ENCODE measurements around the gene PJA2. TPM values are rescaled to one million over a fixed set of nuclear protein-coding genes. Genes with fewer than 3 reads are reported as not detected.

PJA2 gene
- total and polyA plus RNA-seq, 2 donors (not counting 1 experiment from before 2014, with no cell fraction given), result 21.3 to 90.4 TPM

- ATAC-seq (ENCODE audit: low read depth) (no peak), DNase-seq (no peak)
- Histone ChIP-seq H3K79me2 (ENCODE audit: control insufficient read depth, insufficient read depth, low read length) (peaks cover 6% of the 10 kb centered on the region), H3K4me2 (replicated peaks; ENCODE audit: low read depth, low read length, poor library complexity, severe bottlenecking) (no peak overlapping the region), H3K9ac (ENCODE audit: low read length) (no peak overlapping the region), H3K4me1 (ENCODE audit: control insufficient read depth in 2 of 2, insufficient read depth in 2 of 2, low read length in 2 of 2) (peaks cover 7 to 8% of the 10 kb centered on the region in 2 donors), H3K36me3 (replicated peaks in 1 of 2; ENCODE audit: control extremely low read depth in 1 of 2, control insufficient read depth in 1 of 2, extremely low read depth in 1 of 2, insufficient read depth in 2 of 2, low read length in 1 of 2) (no peaks in the 10 kb centered on the region), H3K27me3 (replicated peaks in 1 of 4; ENCODE audit: control extremely low read depth in 1 of 4, control insufficient read depth in 3 of 4, insufficient read depth in 4 of 4, low read length in 3 of 4) (no peaks in the 10 kb centered on the region), H3K4me3 (ENCODE audit: control extremely low read depth in 1 of 5, extremely low read depth in 1 of 5, insufficient read depth in 1 of 5, low read depth in 2 of 5, low read length in 4 of 5) (no peak overlapping the region), H2AFZ (ENCODE audit: insufficient read depth, low read depth, low read length, poor library complexity, severe bottlenecking) (no peak overlapping the region), H3K9me3 (ENCODE audit: control extremely low read depth in 1 of 3, control insufficient read depth in 2 of 3, insufficient read depth in 1 of 3, low read length in 2 of 3) (peaks cover 0 to 7% (median 3%) of the 10 kb centered on the region in 3 donors), H4K20me1 (ENCODE audit: control insufficient read depth, insufficient read depth, low read length, poor library complexity, severe bottlenecking) (no peaks in the 10 kb centered on the region), H3K27ac (ENCODE audit: low read length in 2 of 2) (no peak overlapping the region)
- Mint-ChIP-seq H3K4me1 (peaks cover 15% of the 10 kb centered on the region), H3K9me3 (ENCODE audit: insufficient read depth) (no peaks in the 10 kb centered on the region), H3K27me3 (peaks cover 3% of the 10 kb centered on the region), H3K27ac (no peak overlapping the region), H3K4me3 (no peak overlapping the region)
- POLR2A ChIA-PET, result no interaction called here
- intact Hi-C loops (cut with micrococcal nuclease), result no loop called here
- no peak for TF ChIP-seq EZH2 (IDR thresholded peaks at IDR 0.05; ENCODE audit: borderline replicate concordance, insufficient read depth, low read depth, low read length, poor library complexity, severe bottlenecking)
- no peak for TF ChIP-seq CTCF (IDR thresholded peaks at IDR 0.05)
- CTCF ChIA-PET, result no interaction called here
Measured at GRCh38 chr5:109413458-109413857, 3.7 kb upstream of the PJA2 start.

DNA sequence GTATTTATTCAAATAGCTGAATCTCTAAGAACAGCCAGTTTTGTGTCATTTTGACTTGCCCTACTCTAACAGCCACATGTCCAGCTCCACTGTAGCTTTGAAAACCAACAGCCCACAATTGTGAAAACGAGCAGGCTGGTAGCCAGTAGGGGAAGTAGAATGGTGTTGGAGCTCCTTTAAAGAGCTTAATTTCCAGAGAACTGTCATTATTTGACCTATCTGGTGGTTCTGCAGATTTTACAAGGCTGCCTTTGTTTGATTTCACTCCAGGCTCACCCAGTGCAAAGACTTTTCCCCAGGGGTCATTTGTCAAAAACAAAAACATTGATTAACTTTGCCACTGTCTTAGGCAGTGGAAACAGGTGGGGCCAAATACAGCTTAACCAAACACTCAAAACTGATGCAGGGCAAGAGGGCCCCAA, 3.2 kb upstream of the PJA2 start:
- Mint-ChIP-seq H3K4me3 (no peak overlapping the region), H3K27me3 (peaks cover 3% of the 10 kb centered on the region), H3K4me1 (peaks cover 18% of the 10 kb centered on the region), H3K27ac (no peak overlapping the region), H3K9me3 (ENCODE audit: insufficient read depth) (no peaks in the 10 kb centered on the region)
- Histone ChIP-seq H4K20me1 (ENCODE audit: control insufficient read depth, insufficient read depth, low read length, poor library complexity, severe bottlenecking) (no peaks in the 10 kb centered on the region), H3K9ac (ENCODE audit: low read length) (no peak overlapping the region), H3K4me3 (ENCODE audit: control extremely low read depth in 1 of 5, extremely low read depth in 1 of 5, insufficient read depth in 1 of 5, low read depth in 2 of 5, low read length in 4 of 5) (no peak overlapping the region), H3K4me2 (replicated peaks; ENCODE audit: low read depth, low read length, poor library complexity, severe bottlenecking) (no peak overlapping the region), H3K79me2 (ENCODE audit: control insufficient read depth, insufficient read depth, low read length) (peaks cover 11% of the 10 kb centered on the region), H2AFZ (ENCODE audit: insufficient read depth, low read depth, low read length, poor library complexity, severe bottlenecking) (peak overlapping the region; percentile 22), H3K4me1 (ENCODE audit: control insufficient read depth in 2 of 2, insufficient read depth in 2 of 2, low read length in 2 of 2) (peaks cover 9 to 12% of the 10 kb centered on the region in 2 donors), H3K27me3 (replicated peaks in 1 of 4; ENCODE audit: control extremely low read depth in 1 of 4, control insufficient read depth in 3 of 4, insufficient read depth in 4 of 4, low read length in 3 of 4) (no peaks in the 10 kb centered on the region), H3K36me3 (replicated peaks in 1 of 2; ENCODE audit: control extremely low read depth in 1 of 2, control insufficient read depth in 1 of 2, extremely low read depth in 1 of 2, insufficient read depth in 2 of 2, low read length in 1 of 2) (no peaks in the 10 kb centered on the region), H3K27ac (ENCODE audit: low read length in 2 of 2) (no peak overlapping the region), H3K9me3 (ENCODE audit: control extremely low read depth in 1 of 3, control insufficient read depth in 2 of 3, insufficient read depth in 1 of 3, low read length in 2 of 3) (peaks cover 0 to 7% (median 3%) of the 10 kb centered on the region in 3 donors)
- POLR2A ChIA-PET, result no interaction called here
- DNase-seq, result no peak
- intact Hi-C loops (cut with micrococcal nuclease), result no loop called here
- CTCF ChIA-PET, result interaction anchor here (0.6 kb wide), 1 partner anchor 729 kb away, joined by 3 read pairs; no protein-coding TSS in a partner anchor
- TF ChIP-seq CTCF (IDR thresholded peaks at IDR 0.05) (no peak), EZH2 (IDR thresholded peaks at IDR 0.05; ENCODE audit: borderline replicate concordance, insufficient read depth, low read depth, low read length, poor library complexity, severe bottlenecking) (no peak)
- WGBS (ENCODE audit: insufficient coverage), result no CpG with 5 or more reads among the region's 1 CpG
- ATAC-seq (ENCODE audit: low read depth), result no peak
